NCI-H69 (cell line): ENCODE results near the gene APOBEC4.
"Not testable (repeated sequence)": the region's sequence is repeated elsewhere in the genome, so short reads cannot be mapped to it uniquely, and the experiment has no call there.

Source experiments
- DNase-seq: peaks from one replicate; lab custom pipeline; 2025; lab: John Stamatoyannopoulos, UW

APOBEC4 gene, protein sequence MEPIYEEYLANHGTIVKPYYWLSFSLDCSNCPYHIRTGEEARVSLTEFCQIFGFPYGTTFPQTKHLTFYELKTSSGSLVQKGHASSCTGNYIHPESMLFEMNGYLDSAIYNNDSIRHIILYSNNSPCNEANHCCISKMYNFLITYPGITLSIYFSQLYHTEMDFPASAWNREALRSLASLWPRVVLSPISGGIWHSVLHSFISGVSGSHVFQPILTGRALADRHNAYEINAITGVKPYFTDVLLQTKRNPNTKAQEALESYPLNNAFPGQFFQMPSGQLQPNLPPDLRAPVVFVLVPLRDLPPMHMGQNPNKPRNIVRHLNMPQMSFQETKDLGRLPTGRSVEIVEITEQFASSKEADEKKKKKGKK

DNA sequence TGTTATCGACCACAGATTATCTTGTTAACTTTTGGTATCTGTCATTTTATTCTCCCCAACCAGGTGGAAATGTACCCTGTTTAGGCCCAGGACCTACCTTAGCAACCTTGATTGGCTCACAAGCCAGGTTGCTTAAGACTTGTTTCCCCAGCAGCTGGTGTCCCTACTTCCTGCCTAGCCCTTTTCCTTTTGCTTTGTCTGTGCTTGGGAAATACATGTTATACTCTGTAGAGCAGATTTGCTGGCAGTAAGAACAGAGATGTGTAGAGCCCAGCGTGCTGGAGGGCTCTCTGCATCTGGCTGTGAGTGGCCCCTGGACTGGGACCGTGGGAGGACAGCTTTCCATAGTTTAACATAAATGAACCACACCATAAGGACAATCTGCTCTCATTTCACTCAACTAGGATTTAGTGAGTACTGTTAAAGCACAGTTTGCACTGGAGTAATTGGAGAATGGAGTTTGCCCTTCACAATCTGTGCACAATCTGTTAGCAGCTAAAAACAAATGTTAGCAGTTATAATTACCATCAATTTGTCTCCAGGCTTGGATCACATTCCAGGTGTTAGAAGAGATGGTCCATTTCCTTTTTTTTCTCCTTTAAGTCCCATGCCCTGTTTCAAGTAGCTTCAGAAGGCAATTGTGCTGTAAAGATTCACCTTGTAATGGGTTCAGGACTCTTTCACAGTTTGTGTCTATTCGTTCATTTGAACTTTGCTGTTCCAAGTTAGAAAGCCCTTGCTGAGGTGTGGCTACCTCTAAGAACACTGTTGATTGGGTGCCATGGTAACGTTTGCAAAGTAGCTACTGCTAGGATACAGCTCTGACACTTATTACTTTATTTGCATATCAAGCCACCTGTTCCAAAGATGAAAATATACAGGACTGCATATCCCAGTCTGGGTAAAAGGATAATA lies at the start of gene APOBEC4:
APOBEC4 (minus strand) TSS at position 770 of the 915 bp plus-strand sequence. CDS start 4,535 bp downstream, outside the sequence.
- peak; percentile 97 for DNase-seq

DNA sequence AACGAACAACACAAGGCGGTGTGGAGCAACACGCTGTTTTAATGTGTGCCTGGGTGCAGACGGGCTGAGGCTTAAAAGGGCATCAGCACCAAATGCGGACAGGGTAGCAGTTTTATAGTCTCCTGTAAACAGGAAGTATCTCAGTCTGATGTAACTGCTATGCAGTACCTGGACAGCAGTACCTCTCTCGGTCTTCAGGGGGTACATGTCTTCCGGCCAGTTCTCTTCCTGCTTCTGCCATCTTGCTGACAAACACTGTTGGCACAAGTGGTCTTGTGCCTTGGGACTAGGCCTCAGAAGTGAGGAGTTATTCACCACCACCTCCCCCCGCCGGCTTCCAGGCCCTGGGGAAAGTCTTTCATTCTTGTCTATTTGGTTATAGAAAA lies 49.7 kb upstream of the APOBEC4 start:
- DNase-seq, result no peak

DNA sequence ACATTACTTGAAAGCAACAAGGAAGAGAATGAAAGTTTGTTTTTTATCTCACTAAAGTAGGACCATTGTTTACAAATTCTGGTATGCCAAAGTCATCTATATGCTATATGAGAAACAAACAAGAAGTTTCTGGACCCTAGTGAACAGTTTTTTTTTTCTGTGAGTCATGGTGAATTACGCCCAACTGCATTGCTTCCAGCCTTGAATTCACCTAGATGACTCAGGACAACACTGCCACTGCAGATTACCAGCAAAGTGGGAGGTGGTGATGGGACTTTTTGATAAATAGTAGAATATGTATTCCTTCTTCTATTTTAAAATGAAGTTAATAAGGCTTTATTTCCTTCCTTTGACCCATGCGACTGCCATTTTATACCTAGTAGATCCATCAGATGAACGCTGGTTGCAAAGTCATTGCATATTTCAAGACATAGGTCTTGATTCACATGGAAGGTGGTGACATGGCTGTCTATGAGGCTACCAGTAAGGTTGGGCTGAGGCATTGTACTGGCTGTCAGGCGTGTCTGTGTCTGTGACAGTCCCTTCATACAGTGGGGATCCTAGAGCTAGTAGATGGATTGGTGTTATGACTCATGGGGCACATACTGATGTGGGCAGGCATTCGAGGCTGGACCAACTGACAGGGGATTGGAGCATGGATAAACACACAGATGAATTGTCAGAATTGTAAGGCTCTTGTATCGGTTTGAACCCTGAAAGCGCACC lies 49.1 kb upstream of the APOBEC4 start:
- no peak for DNase-seq

DNA sequence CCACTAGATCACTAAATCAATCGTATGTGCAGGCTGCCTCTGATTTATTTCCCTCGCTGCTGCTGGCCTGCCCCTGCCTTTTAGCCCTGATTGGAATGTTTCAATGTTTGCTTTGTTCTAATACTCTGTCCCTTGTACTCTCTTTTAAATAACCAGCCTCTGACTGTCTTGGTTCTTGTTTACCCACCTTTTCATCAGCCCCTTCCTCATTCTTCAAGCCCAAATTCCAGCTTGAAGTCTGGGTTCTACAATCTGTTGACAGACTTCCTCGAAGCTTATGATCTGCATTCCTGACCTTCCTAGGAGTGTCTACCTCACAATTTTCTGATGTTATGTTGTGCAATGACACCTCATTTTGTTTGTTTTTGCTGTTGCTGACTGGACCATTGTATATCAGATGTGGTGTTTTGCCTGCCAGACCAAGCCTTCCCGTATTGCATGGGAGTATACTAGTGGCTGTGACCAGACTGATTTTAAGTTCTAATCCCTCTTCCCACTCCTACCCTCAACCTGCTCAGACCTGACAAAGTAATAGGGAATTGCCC lies 46.6 kb upstream of the APOBEC4 start:
- no peak for DNase-seq

DNA sequence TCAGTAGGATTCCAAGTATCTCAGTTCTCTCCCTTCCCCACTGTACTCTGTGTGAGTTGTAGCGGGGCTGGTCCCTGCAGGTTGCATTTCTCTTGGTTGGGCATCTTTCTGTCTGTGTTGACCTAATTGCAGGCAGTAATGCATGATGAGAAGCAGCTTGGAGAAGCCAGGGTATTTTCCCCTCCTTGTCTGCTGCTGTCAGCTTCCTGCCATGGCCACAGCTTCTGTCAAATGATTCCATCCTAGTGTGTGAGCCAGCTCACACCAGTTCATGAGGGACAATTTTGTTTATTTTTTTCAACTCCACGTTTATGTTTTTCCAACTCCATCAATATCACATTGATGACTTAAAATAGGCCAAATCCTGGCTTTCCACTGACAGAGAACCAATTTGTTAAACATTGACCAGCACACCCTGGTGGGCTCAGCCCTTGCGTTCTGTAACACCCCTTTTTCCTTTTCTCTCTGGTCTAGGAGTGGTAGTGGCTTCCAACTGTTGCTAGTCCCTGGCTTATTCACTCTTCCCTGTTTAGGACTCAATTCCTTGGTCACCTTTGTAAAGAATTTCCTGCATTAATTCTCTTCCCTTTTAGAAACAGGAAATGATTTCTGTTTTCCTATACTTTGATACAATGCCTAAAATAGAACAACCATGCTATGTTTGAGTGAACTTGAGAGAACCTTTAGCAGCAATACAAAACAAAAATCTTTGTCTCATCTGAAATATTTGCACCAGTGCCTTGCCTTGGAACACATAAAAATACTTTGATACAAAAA lies 44.9 kb upstream of the APOBEC4 start:
- DNase-seq, result no peak

- DNase-seq, result no peak
Observed at GRCh38 chr1:183696981-183697380, 43.9 kb upstream of the APOBEC4 start.

DNA sequence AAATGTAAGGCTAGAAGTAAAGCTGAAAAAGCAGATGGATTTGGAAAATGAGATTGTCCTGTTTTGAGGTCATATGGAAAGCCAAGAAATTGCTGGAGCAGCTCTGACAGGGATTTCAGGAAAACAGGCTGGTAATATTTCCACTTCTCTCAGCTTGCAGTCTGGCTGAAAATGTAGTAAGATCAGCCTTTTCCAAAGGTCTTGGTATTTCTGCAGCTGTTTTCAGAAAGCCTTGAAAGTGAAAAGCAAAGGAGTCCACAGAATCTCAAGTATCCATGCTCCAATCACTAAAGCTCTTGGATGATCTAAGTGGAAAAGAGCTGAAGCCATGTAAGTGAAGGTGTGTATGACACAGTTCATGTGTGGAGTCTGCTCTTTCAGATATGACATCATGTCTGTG lies 41.6 kb upstream of the APOBEC4 start:
- DNase-seq, result no peak

DNA sequence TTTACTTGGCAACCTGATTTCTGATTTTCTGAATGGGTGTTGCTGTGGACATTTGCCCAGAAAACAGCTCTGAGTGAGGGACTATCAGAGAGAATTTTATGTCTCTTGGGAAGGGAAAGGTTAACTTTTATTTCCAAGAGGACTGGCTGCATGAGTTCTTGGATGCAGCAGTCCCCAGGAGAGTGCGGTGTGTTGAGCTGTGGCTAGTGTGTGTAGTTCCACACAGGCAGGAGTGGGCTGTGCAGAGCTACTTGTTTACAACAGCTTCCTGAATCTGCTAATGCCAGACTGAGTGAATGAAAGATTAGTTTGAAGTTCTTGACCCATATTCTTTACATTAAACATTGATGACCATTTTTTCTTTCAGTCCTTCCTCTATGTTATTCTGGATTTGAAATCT lies 41.0 kb upstream of the APOBEC4 start:
- peak; percentile 20 for DNase-seq

GRCh38 chr1:183693521-183693920 lies 40.4 kb upstream of the APOBEC4 start:
- no peak for DNase-seq

GRCh38 chr1:183689762-183690204 lies 36.7 kb upstream of the APOBEC4 start:
- DNase-seq, result peak; percentile 66

GRCh38 chr1:183688341-183689060 lies 35.4 kb upstream of the APOBEC4 start:
- no peak for DNase-seq

DNA sequence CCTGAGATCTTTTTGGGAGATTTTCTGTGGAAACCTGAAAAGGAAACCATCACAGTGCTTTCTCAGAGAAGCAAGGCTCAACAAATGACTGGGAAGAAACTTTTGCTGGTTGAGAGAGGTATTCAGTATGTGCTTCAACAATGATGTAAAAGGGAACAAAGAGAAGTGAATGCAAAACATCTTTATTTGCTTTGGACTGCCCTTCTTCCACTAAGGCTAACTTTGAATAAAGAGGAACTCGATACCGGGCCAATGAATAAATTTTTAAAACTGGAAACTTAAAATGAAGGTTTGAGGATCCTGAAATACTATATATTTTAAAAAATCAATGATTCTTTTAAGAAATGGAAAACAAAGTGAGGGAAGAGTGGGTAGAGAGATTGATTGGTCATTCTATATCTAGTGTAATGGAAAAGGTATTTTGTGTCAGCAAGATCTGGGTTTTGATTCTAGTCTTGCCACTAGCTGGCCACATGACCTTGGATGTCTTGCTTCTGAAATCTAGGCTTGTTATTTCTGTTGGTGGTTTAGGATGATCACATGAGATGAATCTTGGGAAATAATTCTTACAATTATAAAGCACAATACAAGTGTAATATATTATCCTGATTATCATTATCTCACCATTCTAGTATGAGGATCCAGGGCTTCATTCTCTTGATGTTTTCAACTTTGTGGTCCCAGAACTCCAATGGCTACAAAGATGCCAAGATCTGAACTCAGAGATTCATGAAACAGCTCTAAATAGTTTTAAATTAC lies 34.6 kb upstream of the APOBEC4 start:
- no peak for DNase-seq

- no peak for DNase-seq
Observed at GRCh38 chr1:183686229-183686628, 33.1 kb upstream of the APOBEC4 start.

- peak; percentile 74 for DNase-seq
Observed at GRCh38 chr1:183685112-183685713, 32.1 kb upstream of the APOBEC4 start.

GRCh38 chr1:183679363-183679762 lies 26.2 kb upstream of the APOBEC4 start:
- DNase-seq, result not testable (repeated sequence)

GRCh38 chr1:183678819-183679218 lies 25.7 kb upstream of the APOBEC4 start:
- DNase-seq, result no peak

- peak; percentile 55 for DNase-seq
Observed at GRCh38 chr1:183676586-183677189, 23.6 kb upstream of the APOBEC4 start.

DNA sequence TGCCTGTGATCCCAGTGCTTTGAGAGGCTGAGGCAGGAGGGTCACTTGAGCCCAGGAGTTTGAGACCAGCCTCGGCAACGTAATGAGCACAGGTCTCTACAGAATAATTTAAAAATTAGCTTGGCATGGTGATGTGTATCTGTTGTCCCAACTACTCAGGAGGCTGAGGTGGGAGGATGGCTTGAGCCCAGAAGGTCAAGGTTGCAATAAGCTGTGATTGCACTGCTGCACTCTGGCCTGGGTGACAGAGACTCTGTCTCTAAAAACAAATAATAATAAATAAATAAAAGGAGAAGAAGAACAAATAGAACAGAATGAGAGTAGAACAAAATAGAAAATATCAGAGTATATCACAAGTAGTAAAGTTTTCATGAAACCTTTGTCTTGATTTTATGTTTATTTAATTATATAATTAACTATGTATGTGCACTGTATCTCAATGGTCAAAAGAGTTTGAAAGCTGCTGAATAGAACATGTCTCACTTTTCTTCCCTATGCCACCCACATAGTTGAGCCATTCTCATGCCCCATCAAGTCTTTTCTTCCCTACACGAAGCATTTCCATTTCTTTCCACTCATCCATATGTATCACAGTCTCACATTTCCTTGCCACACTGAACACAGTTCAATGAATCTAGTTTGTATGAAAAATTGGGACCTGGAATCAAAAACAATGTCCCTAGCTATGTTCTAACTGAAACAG lies 22.9 kb upstream of the APOBEC4 start:
- DNase-seq, result no peak
